Keratinocyte (primary cell): ENCODE results near the gene HOXB7. TPM values are rescaled to one million over a fixed set of nuclear protein-coding genes. Genes with fewer than 3 reads are reported as not detected.

Source experiments
- DNase-seq: peaks from one replicate; pipeline ENCODE4 v3.0.0-alpha.2; 2011; ENCODE audit warnings: low read depth, missing footprints, low spot score
- FAIRE-seq: peaks from 2 replicates; lab custom pipeline; 2011; peaks lifted over from hg19 to GRCh38; lab: Jason Lieb, UNC
- H2AFZ ChIP-seq: 2 replicates; pipeline ENCODE4 v1.6.0; 2012; ENCODE audit warnings: low read length, control low read depth, inconsistent platforms; ENCODE audit not compliant: control insufficient read depth
- H3K27ac ChIP-seq: 2 replicates; pipeline ENCODE4 v1.5.1; 2011; ENCODE audit warnings: low read length; ENCODE audit not compliant: control insufficient read depth, insufficient read depth
- H3K27me3 ChIP-seq: 3 replicates; pipeline ENCODE4 v1.6.0; 2011; ENCODE audit warnings: low read length; ENCODE audit not compliant: control insufficient read depth, insufficient read depth; ENCODE audit errors: extremely low read depth
- H3K36me3 ChIP-seq, 2 experiments: 2 replicates in 1 of 2; 3 replicates in 1 of 2; pipeline ENCODE4 v1.5.1; 2011; ENCODE audit warnings: low read length in 2 of 2, mild to moderate bottlenecking in 1 of 2; ENCODE audit not compliant: control insufficient read depth in 2 of 2, insufficient read depth in 2 of 2; ENCODE audit errors: extremely low read depth in 1 of 2
- H3K4me1 ChIP-seq: 3 replicates; pipeline ENCODE4 v1.5.1; 2011; ENCODE audit warnings: low read length; ENCODE audit not compliant: control insufficient read depth, insufficient read depth; ENCODE audit errors: extremely low read depth
- H3K4me2 ChIP-seq: 3 replicates; pipeline ENCODE4 v1.6.0; 2011; ENCODE audit warnings: low read depth, low read length; ENCODE audit not compliant: control insufficient read depth, insufficient read depth; ENCODE audit errors: extremely low read depth
- H3K4me3 ChIP-seq, 3 experiments: fragments of 200-600 bp in 1 of 3; sonication (generic) in 1 of 3; 2 replicates in 2 of 3; 3 replicates in 1 of 3; pipeline ENCODE4 v1.5.1; 2011 to 2016; ENCODE audit warnings: low read length in 3 of 3, mild to moderate bottlenecking in 3 of 3, control low read depth in 2 of 3, inconsistent platforms in 1 of 3, low read depth in 1 of 3, mixed read lengths in 1 of 3, mixed run types in 1 of 3, moderate library complexity in 1 of 3; ENCODE audit not compliant: control insufficient read depth in 2 of 3, insufficient read depth in 2 of 3; ENCODE audit errors: extremely low read depth in 1 of 3
- H3K79me2 ChIP-seq: 2 replicates; pipeline ENCODE4 v1.6.0; 2012; ENCODE audit warnings: low read length; ENCODE audit not compliant: control insufficient read depth, insufficient read depth
- H3K9ac ChIP-seq: 3 replicates; pipeline ENCODE4 v1.6.0; 2011; ENCODE audit warnings: low read length; ENCODE audit not compliant: control insufficient read depth, insufficient read depth; ENCODE audit errors: extremely low read depth
- H3K9me1 ChIP-seq: 3 replicates; pipeline ENCODE4 v1.6.0; 2011; ENCODE audit warnings: low read length; ENCODE audit not compliant: control insufficient read depth, insufficient read depth; ENCODE audit errors: extremely low read depth
- H3K9me3 ChIP-seq: 2 replicates; pipeline ENCODE4 v1.5.1; 2012; ENCODE audit warnings: low read depth, low read length; ENCODE audit not compliant: control insufficient read depth
- H4K20me1 ChIP-seq: 3 replicates; pipeline ENCODE4 v1.6.0; 2011; ENCODE audit warnings: low read length; ENCODE audit not compliant: control insufficient read depth, insufficient read depth; ENCODE audit errors: extremely low read depth
- CTCF ChIP-seq, 3 experiments: IDR thresholded peaks in 1 of 3; conservative IDR thresholded peaks in 1 of 3; optimal IDR thresholded peaks in 1 of 3; 2 replicates in 2 of 3; 3 replicates in 1 of 3; pipeline versions ENCODE3 to v1.5.1; 2011; ENCODE audit warnings: low read length in 3 of 3, mild to moderate bottlenecking in 3 of 3, moderate library complexity in 2 of 3, control low read depth in 1 of 3, inconsistent platforms in 1 of 3; ENCODE audit not compliant: insufficient read depth in 2 of 3; ENCODE audit errors: extremely low read depth in 1 of 3
- EZH2 ChIP-seq: IDR thresholded peaks from one replicate; pipeline ENCODE4 v1.6.1; 2012; ENCODE audit warnings: inconsistent platforms, mild to moderate bottlenecking, low read length, moderate library complexity
- dilution Hi-C: fragments of 300-500 bp; cut with MboI; formaldehyde crosslinking; loops from one replicate; pipeline ENCODE4 v1.7.0; 2020; ENCODE audit warnings: low sequenced_read_pairs; ENCODE audit not compliant: extremely low pct_ligation_motif_present
- polyA plus RNA-seq, 5 experiments: library from polyadenylated mRNA; depleted of rRNA in 3 of 5; stranded (reverse) in 3 of 5; stranded (forward) in 1 of 5; unstranded in 1 of 5; fragments of >200 nt; gene quantifications; 1 replicate in 1 of 5; 2 replicates in 3 of 5; 3 replicates in 1 of 5; pipeline versions ENCODE4 v1.2.1 to v1.2.3, GENCODE V29; 2011 to 2012; ENCODE audit warnings: missing spikeins in 2 of 5, low read depth in 1 of 5, low replicate concordance in 1 of 5

Gene HOXB7
- polyA plus RNA-seq, 1 donor (not counting 4 experiments of a cell fraction or from before 2014, with no cell fraction given), result 1.0 TPM

GRCh38 chr17:48615963-48616716 lies 5.3 kb upstream of the HOXB7 start:
- dilution Hi-C loops, result no loop called here
- no peak overlapping the region for H3K4me2 ChIP-seq
- DNase-seq (no peak), FAIRE-seq (no peak)
- no peaks in the 10 kb centered on the region for H3K79me2 ChIP-seq
- no peaks in the 10 kb centered on the region for H3K9me3 ChIP-seq
- H3K9ac ChIP-seq, result no peak overlapping the region
- TF ChIP-seq EZH2 (no peak), CTCF (optimal IDR thresholded peaks at IDR 0.05 in 1 of 3, IDR thresholded peaks at IDR 0.05 in 1 of 3, conservative IDR thresholded peaks at IDR 0.05 in 1 of 3; ENCODE audit: extremely low read depth in 1 of 3, insufficient read depth in 2 of 3, low read length in 3 of 3) (no peak)
- peaks cover 99% of the 10 kb centered on the region for H3K27me3 ChIP-seq
- H3K9me1 ChIP-seq, result peaks cover 2% of the 10 kb centered on the region
- H3K4me3 ChIP-seq, result no peak overlapping the region
- H4K20me1 ChIP-seq, result no peaks in the 10 kb centered on the region
- no peak overlapping the region for H3K27ac ChIP-seq
- H3K4me1 ChIP-seq, result peaks cover 6% of the 10 kb centered on the region
- no peak overlapping the region for H2AFZ ChIP-seq
- H3K36me3 ChIP-seq, result no peaks in the 10 kb centered on the region

GRCh38 chr17:48615047-48615962 lies 4.5 kb upstream of the HOXB7 start, which contains the start of gene HOXB8:
HOXB8 (minus strand) TSS chr17:48615292; CDS start chr17:48614704, 588 bp downstream.
- DNase-seq, result no peak
- Histone ChIP-seq H3K27ac (no peak within 1 kb of the TSS), H3K36me3 (no peaks in the 10 kb centered on the region), H3K9ac (no peak within 1 kb of the TSS), H3K27me3 (peaks cover 95% of the 10 kb centered on the region), H3K9me1 (peaks cover 2% of the 10 kb centered on the region), H3K79me2 (no peaks in the 10 kb centered on the region), H3K4me1 (peaks cover 8% of the 10 kb centered on the region), H2AFZ (no peak within 1 kb of the TSS), H3K4me2 (peak within 1 kb of the TSS; percentile 45), H3K9me3 (no peaks in the 10 kb centered on the region), H4K20me1 (no peaks in the 10 kb centered on the region), H3K4me3 (peak within 1 kb of the TSS in 1 of 3 experiments; percentile 18)
- TF ChIP-seq EZH2 (peak; percentile 92), CTCF (optimal IDR thresholded peaks at IDR 0.05 in 1 of 3, IDR thresholded peaks at IDR 0.05 in 1 of 3, conservative IDR thresholded peaks at IDR 0.05 in 1 of 3; ENCODE audit: extremely low read depth in 1 of 3, insufficient read depth in 2 of 3, low read length in 3 of 3) (no peak)
- FAIRE-seq, result no peak
- dilution Hi-C loops, result no loop called here
